Mesothelial cell of epicardium (in vitro differentiated cells): Measurements from ENCODE around the gene AMOT. TPM values are rescaled to one million over a fixed set of nuclear protein-coding genes. Genes with fewer than 3 reads are reported as not detected.

ENCODE experiments used
- DNase-seq, 2 experiments: peaks; one replicate each; pipeline ENCODE4 v3.0.0; 2021; ENCODE audit warnings: low spot score in 2 of 2; ENCODE audit not compliant: unreplicated experiment in 2 of 2
- H3K27ac Mint-ChIP-seq: 2 replicates; pipeline ENCODE4 v1.8.0; 2021; ENCODE audit warnings: mixed read lengths
- H3K27me3 Mint-ChIP-seq: 2 replicates; pipeline ENCODE4 v1.8.0; 2021; ENCODE audit warnings: low read depth, mixed read lengths
- H3K36me3 Mint-ChIP-seq: 2 replicates; pipeline ENCODE4 v1.8.0; 2021; ENCODE audit warnings: mixed read lengths
- H3K4me1 Mint-ChIP-seq: 2 replicates; pipeline ENCODE4 v1.8.0; 2021; ENCODE audit warnings: mixed read lengths
- H3K4me3 Mint-ChIP-seq: 2 replicates; pipeline ENCODE4 v1.8.0; 2021; ENCODE audit warnings: mild to moderate bottlenecking, moderate library complexity, mixed read lengths
- H3K9me3 Mint-ChIP-seq: 2 replicates; pipeline ENCODE4 v1.8.0; 2021; ENCODE audit warnings: mixed read lengths
- CTCF ChIP-seq: fragments of 200-600 bp; sonication (generic); IDR thresholded peaks from one replicate; pipeline ENCODE4 v1.5.0; 2021; ENCODE audit warnings: antibody characterized with exemption; ENCODE audit not compliant: unreplicated experiment
- total RNA-seq: library from RNA; stranded (reverse); gene quantifications from 3 replicates; pipeline ENCODE4 v1.2.1, GENCODE V29; 2021

AMOT gene
- total RNA-seq, 1 donor from 2014 or later, result 361 TPM

- Mint-ChIP-seq H3K4me3 (no peak overlapping the region), H3K36me3 (peaks cover 9% of the 10 kb centered on the region), H3K27ac (no peak overlapping the region), H3K9me3 (peaks cover 12% of the 10 kb centered on the region), H3K27me3 (no peaks in the 10 kb centered on the region), H3K4me1 (peaks cover 2% of the 10 kb centered on the region)
- no peak for DNase-seq
- no peak for TF ChIP-seq CTCF
These were observed 73.9 kb downstream of the AMOT start for GRCh38 chrX:112766774-112767173.

- H3K9me3 Mint-ChIP-seq, result no peaks in the 10 kb centered on the region
- no peak for TF ChIP-seq CTCF
- no peaks in the 10 kb centered on the region for H3K36me3 Mint-ChIP-seq
- peaks cover 37% of the 10 kb centered on the region for H3K4me1 Mint-ChIP-seq
- H3K27ac Mint-ChIP-seq, result no peak overlapping the region
- no peak overlapping the region for H3K4me3 Mint-ChIP-seq
- DNase-seq, result no peak
- H3K27me3 Mint-ChIP-seq, result no peaks in the 10 kb centered on the region
These were observed 79.1 kb downstream of the AMOT start for GRCh38 chrX:112761242-112762207.

- Mint-ChIP-seq H3K27me3 (no peaks in the 10 kb centered on the region), H3K4me3 (no peak overlapping the region), H3K36me3 (no peaks in the 10 kb centered on the region), H3K27ac (no peak overlapping the region), H3K9me3 (no peaks in the 10 kb centered on the region), H3K4me1 (peaks cover 39% of the 10 kb centered on the region)
- no peak for TF ChIP-seq CTCF
- DNase-seq, result no peak
These were observed 79.9 kb downstream of the AMOT start for GRCh38 chrX:112760697-112761096.

GRCh38 chrX:112759966-112760365 is 80.7 kb downstream of the AMOT start:
- Mint-ChIP-seq H3K27me3 (no peaks in the 10 kb centered on the region), H3K4me3 (no peak overlapping the region), H3K36me3 (no peaks in the 10 kb centered on the region), H3K9me3 (no peaks in the 10 kb centered on the region), H3K27ac (no peak overlapping the region), H3K4me1 (peaks cover 39% of the 10 kb centered on the region)
- no peak for DNase-seq
- no peak for TF ChIP-seq CTCF

GRCh38 chrX:112759512-112759911 is 81.1 kb downstream of the AMOT start:
- Mint-ChIP-seq H3K4me3 (no peak overlapping the region), H3K36me3 (no peaks in the 10 kb centered on the region)

More at GRCh38 chrX:112759512-112759911, 81.1 kb downstream of the AMOT start:
- Mint-ChIP-seq H3K4me1 (peaks cover 39% of the 10 kb centered on the region), H3K27me3 (no peaks in the 10 kb centered on the region), H3K9me3 (no peaks in the 10 kb centered on the region), H3K27ac (no peak overlapping the region)
- DNase-seq, result no peak
- no peak for TF ChIP-seq CTCF
